MV-4-11 (cell line): ENCODE data around the gene NAB1.
"Not testable (repeated sequence)": the region's sequence is repeated elsewhere in the genome, so short reads cannot be mapped to it uniquely, and the experiment has no call there.

Experiments used
- DNase-seq: peaks from one replicate; lab custom pipeline; 2025; lab: John Stamatoyannopoulos, UW

Gene NAB1

DNA sequence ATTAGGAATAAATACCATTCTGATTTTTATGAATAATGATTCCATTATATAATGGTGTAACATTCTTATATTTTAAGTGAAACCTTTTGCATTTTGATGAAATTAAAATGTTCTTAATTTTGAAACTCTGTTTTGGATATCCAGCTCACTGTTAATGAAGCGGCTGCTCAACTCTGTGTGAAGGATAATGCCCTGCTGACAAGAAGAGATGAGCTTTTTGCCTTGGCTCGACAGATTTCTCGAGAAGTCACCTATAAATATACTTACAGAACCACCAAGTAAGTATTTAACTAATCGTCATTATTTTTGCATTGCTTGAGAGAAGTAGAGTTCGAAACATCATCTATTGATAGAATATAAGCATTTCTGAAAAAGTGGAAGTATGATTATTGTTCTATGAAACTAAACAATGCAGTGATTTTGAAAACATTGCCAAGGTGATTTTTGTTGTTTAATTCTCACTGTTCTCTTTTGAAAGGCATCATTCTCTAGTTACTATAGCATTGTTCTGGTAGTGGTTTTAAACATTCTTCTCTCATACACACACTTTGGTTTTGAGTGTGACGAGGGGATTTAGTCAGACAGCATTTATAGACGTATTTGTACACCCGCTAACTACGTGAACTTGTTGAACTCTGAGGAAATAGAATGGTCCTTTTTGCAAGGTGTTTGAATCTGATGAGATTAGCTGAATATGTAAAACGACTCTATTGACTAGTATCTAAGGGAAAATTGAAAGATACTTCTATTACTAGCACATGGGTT, 21.5 kb downstream of the NAB1 start:
- DNase-seq = no peak

DNA sequence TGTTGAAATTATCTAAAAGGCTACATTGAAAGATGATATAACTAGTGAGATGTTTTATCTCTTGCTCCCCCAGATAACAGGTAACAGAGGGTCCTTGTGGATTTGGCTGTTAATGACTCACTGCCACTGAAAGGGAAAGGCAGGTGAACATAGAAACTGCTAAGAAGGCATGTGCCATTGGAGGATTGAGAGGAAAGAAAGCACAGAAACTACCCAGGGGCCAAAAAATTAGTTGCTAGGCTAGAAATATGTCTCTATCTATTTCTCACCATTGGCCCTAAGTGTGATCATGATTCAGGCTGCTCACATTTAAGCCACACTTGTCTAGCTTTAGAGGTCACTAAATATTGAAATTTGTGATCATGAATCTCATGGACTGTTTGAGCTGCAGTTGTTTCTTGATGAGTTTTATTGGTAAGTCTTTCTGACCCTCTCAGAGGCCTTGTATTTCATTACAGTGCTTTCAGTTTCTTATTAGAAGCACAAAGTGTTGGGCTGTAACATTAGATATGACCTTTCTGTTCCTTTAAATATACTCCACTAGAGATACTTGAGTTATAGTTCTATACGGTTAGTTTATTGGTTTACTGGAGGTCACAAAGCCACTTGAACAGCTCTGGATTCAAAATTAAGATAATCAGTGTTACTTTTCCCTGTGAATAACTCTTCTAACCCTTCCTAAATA, 26.2 kb downstream of the NAB1 start:
- no peak for DNase-seq

DNA sequence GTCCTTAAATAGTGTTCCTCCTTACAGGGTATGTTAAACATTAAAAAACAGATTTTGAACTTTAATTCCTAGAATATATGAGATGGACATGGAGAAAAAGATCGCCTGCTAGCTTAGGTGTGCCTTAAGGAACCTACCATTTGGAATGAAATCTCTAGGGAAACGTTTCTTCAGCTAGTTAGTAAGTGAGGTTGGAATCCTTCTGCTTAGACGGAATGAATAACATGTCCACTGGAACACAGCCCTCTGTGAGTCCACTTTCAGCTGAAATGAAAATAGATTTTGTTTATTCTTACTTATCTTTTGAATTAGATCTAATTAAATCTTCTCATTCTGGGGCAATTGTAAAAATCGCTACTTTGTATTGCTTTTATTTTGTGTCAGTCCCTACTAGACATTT, 28.4 kb downstream of the NAB1 start:
- no peak for DNase-seq

DNA sequence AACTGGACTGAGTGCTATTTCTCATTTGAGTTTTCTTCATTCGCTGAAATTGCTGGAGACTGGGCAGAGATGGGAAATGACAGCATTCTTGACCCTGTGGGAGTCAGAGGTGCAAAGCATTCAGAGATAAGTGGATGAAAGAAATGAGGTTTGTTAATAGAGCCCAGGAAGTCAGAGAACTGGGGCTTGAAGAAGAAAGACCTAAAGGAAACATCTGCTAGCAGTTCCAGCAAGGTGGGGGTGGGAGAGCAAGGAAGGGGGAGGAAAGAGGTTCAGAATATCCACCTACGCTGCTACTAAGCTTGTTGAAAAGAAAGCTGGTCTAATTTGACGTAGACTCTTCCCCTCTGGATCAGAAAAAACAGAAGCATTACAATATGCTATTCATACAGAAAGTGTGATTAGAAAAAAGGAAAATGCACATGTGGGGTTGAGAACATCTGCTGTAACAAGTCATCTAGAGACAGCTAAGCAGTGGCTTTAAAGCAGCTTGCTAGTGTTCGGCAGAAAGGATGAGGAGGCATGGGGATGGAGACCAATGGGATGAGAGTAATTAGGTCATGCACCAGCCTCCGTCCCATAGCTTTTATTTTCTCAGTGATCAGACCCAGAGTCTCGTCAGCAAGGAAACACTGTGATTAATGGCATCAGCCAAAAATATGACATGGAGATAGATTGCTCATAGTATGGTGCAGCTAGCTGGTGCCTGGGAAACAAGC, 29.7 kb downstream of the NAB1 start:
- DNase-seq = no peak

DNA sequence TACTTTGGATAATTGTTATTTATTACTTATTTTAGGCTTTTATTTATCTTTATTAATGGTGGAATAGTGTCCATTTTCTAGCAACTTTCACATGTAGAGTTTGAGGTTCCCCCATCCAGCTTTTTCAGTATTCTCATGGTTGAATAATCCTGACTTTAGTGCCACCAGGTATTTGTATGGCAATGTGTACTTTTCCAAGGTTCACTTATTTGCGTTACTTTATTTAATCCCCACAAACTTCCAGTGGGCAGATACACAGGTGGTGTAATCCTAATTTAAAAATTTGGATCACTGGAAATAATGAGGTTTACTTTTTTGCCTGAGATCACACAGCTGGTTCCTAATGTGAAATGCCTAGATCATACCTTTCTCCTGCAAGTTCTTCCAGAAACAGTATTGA, 30.5 kb downstream of the NAB1 start:
- DNase-seq = no peak

DNA sequence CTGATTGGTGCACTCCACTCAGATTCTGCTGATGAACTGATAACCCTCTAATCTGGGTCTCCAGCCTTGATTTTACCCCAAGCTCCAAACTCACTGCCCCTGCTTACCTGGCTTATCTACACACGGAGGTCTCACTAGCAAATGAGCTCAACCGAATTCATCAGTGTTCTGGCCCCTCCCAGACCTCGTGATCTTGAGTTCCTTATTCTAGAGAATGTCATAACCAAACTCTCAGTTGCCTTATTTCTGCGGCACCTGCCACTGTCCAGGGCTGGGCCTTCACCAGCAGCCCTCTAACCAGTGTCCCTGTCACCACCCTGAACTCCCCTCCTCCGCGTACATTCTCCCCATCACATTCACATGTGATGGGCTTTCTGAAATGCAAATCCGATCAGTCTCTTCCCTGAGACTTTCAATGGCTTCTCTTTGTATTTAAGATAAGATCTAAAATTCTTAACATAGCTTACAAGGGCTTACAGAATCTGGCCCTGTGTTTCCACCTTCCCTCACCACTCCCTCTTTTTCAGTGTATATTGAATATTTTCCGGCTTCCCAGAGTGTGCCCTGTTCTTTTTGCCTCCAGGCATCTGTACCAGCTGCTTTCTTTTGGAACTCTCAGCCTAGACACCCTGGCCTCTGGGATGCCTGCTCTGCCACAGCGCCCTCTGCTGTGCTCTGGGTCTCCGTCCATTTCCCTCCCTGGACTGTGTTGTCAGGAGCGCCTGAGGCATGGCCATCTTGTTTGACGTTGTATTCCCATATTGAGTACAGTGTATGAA, 31.1 kb downstream of the NAB1 start:
- DNase-seq = no peak

DNA sequence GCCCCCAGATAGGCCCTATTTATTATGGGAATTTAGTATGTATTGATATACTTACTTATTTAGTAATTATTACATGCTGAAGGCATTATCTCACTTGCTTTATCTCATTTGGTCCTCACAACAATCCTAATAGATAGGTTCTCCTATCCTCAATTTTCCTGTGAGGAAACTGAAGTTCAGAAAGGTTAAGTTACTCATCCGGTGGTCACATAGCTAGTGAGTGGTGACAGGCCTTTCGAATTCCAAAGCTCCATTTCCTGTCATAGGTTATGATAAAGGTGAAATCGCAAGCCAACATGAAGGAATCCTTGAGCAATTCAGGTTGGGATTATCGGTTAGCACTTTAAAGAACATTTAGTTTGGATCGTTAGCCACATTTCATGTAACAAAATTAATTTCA, 33.3 kb downstream of the NAB1 start:
- DNase-seq = no peak

DNA sequence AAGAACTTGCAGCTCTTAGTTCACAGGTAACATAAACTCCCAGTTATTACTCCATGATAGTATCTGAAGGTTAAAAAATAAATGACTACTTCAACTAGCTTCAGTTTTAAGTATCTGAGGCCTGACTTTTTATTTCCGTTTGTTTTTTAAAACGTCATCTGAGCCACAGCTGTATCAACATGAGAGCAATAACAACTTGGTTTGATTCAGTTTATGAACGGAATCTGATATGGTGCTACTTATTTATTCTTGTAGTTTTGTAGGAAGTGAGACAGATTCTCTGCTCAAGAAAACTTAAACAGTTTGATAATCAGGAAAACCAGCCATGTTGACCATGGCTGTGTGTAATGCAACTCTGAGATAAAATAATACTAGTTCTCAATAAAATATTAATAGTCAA, 34.9 kb downstream of the NAB1 start:
- DNase-seq = no peak

DNA sequence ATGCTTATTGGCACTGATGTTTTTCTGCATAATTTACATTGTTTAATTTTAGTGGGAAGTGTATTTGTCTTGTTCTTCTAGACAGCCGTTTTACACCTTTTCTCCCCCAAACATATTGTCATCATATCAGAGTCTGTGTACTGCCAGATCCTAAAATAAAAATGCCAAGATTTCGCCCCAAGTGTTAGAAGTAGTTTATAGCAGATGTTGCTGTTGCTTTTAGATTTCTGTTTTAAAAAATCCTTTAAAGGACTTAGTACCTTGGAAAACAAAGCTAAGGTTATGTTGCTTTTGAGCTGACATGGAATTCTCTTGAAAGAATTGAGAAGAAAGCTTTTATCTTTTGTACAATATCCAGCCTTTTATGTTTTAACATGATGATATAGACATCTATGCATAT, 36.0 kb downstream of the NAB1 start:
- no peak for DNase-seq

DNA sequence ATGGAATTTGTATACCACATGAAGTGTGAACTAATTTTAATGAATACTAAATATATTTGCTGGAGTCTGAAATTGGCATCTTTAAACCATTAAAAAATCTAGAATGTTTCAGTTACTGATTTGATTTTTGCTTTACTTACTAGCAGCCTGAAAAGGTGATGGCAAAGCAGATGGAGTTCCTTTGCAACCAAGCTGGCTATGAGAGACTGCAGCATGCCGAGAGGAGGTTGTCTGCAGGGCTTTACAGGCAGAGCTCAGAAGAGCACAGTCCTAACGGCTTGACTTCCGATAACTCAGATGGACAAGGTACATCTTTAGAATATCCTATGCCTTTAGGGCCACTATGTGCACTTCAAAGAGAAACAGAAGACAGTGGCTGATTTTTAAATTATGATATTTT, 36.5 kb downstream of the NAB1 start:
- DNase-seq = no peak

DNA sequence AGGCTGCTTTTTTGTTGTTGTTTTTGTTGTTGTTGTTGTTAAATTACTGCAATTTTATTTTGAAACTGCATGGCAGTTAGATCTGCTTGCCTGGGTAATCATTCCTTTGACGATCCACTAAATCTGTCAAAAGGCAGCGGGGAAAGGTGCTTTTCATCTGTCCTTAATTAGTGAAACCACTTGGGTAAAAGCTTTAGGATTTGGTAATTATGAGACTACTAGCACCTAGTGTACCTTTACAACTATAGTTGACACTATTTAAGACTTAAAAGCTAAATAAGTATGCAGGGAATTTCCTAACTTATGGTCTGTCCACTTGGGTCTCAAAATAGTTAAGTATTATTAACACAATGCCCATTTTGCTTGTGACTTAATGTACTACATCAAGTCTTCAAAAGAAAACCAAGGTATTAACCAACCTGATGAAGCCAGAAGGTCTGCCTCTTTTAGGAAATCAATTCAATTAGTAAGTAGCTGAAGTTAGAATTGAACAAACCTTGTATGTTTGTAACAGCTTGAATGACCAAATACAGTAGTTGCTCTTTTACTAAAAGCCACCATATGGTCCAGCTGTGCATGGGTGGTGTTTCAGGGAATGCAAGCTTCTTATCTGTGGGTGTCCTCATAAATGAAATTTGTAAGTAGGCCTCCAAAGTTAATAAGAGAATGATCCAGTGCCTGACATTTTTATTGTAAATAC, 44.8 kb downstream of the NAB1 start:
- no peak for DNase-seq

DNA sequence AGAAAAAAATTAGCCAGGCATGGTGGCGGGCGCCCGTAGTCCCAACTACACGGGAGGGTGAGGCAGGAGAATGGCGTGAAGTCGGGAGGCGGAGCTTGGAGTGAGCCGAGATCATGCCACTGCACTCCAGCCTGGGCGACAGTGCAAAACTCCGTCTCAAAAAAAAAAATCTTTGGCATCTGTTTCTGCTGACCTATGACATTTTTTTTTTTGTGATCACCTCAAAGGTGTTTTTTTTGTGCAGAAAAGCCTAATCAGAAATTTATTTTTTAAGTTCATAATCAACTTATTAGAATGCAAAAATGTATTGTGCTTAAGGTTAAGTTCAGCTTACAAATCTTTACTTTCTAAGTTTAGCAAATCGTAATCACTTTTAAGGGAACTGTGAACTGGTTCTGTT, 45.6 kb downstream of the NAB1 start:
- DNase-seq = no peak

DNA sequence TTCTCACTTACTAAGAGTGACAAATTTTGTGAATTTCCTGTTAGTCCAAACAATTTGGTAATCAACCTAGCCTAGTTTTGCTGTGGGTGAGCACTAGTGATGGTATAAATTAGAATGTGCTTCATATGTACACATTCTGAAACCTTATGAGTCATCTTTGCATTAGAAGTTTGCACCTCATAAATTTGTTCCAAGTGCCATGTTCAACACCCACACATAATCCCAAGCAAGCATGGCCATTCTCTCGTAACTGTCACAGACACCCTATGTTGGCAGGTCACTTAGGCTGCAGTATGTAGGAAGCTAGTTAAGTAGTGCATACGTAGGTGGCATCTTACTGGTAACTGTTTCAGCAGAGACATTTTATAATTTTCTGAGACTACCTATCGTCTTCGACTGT, 46.9 kb downstream of the NAB1 start:
- no peak for DNase-seq

DNA sequence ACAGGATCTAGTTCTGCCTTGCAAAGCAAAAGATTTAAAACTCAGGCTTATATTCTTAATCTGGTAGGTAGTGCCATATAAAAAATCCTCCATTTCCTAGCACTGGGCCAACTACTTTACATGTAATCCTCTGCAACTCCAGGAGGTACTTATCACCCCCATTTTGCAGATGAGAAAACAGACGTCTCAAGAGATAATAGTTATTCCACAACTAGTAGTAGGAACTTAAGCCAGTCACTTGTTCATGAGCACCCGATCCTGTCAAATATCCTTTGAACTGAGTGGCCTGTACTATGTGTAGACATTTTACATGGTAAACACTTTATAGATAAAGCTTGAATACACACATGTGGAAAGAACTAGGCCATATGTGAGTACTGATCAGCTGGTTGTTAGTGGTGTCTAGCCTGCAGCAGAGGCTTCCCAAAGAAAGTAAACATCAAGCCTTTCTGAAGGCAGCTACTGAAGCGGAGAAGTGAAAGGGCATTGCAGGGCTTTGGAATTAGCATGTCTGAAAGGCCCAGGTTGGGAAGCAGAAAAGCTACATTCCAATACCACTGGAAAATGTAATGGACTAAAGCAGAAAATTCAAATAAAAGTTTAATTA, 48.0 kb downstream of the NAB1 start:
- DNase-seq = no peak

DNA sequence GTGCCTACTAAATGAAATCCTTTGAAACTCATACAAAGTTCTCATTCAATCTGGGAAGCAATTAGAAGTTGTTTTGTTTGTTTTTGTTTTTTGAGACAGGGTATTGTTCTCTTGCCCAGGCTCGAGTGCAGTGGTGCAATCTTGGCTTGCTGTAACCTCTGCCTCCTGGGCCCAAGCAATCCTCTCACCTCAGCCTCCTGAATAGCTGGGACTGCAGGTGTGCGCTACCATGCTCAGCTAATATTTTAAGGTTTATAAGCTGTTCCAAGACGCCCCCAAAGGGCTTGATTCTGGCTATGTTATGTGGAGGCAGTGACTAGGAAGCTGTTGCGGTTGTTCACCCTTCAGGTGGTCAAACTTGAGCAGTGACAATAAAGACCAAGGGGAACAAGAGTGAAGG, 48.5 kb downstream of the NAB1 start:
- no peak for DNase-seq

DNA sequence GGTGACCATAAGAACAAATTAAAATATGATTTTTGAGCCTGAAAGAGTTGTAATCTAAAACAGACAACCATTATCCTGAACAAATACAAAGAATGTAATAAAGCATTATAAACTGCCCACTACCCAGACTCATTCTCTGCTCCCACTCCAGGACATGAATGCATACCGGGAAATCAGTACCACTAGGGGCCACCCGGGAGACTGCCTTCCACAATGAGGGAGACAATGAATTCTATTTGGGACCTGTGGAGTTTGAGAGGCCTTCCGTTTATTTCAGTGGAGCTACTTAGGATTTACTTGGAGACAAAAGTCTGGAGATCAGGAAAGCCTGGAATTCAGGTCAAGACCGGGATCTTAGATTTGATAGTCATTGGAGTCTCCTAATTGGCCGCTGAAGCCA, 50.0 kb downstream of the NAB1 start:
- no peak for DNase-seq

DNA sequence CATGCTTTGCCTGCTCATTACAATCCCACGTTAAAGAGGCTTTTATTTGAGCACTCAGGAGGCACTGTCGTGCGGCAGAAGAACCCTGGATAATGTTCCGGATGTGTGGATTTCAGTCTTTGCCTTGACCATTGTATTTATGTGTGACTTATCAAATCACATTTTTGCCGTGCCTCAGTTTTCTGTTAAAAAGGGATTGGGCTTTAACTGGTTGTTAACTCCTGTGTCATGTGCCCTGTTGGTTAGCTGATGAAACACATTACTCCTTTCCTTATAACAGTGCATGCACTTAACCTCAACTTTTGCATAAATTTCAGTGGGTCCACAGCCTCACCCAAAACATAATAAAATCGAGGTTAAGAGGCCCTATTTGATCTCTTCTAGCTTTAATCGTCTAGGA, 52.7 kb downstream of the NAB1 start:
- DNase-seq = no peak

DNA sequence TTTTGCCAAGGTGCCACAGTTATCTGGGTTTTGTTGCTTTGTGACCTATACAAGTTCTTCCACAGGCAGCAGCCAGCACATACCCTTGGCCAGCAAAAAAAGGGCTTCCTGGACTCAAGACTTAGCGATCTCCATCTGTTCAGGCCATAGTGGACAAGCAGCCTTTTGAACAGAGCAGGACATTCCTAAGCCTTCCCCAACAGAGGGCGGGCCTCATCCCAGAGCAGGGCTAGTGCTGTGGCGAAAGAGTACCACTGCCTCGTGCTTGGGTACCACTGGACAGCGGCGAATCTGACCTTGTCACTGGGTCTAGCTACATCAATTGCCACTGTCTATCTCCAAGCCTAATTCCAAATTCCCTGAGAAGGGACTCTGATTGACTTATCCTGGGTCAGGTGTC, 56.4 kb downstream of the NAB1 start:
- DNase-seq = no peak

DNA sequence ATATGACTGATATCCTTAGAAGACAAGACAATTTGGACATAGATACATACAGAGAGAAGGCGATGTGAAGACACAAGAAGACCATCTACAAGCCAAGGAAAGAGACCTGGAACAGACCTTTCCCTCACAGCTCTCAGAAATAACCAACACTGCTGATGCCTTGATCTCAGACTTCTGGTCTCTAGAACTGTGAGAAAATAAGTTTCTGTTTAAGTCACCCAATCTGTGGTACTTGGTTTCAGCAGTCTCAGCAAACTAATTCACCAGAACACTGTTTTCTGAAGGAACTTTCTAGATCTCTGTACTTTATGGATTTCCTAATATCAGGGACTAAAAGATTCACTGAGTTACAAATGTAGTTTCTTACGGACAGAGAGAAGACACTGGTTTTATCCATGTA, 58.8 kb downstream of the NAB1 start:
- DNase-seq = no peak

DNA sequence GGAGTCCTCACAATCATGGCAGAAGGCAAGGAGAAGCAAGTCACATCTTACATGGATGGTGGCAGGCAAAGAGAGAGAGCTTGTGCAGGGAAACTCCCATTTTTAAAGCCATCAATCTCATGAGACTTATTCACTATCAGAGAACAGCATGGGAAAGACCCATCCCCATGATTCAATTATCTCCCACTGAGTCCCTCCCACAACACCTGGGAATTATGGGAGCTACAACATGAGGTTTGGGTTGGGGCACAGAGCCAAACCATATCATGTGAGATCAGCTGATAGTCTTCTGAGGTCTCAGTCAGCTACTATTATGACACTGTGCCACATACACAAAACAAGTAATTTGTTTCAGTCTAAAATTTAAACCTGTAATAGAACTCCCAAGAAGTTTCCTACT, 59.8 kb downstream of the NAB1 start:
- DNase-seq = not testable (repeated sequence)

DNA sequence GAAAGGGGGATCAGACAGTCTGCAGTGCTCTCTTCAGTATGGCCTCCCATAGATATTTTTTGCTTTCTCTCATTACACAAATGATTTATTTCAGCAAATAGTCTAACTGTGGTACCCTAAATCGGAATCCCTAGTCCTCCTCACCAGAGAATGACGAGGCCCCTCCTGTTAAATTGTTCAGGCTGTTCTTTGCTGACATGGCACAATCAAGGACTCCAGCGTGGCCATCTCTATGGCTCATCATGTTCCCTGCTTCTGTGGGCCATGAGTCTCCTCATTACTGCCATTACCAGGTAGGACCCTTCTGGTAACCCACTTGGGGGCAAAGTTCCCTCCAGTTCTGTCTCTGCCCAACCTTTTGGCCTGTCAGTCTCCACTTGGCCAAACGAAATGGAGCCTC, 62.2 kb downstream of the NAB1 start:
- DNase-seq = no peak
